T47D (cell line): ENCODE measurements around the gene M6PR.

Experiments used
- DNase-seq, 2 experiments: peaks; one replicate each; pipeline versions ENCODE4 v3.0.0 to v3.0.0-alpha.2; 2011 to 2012; ENCODE audit warnings: low read depth in 1 of 2, low spot score in 1 of 2
- JUND ChIP-seq: IDR thresholded peaks from 2 replicates; pipeline ENCODE4 v1.6.1; 2012; ENCODE audit warnings: low read depth
- in situ Hi-C: cut with HindIII; loops from 2 replicates; pipeline ENCODE4 v1.10.0; 2016; ENCODE audit warnings: low sequenced_read_pairs, low pct_unique_long_range_greater_than_20kb

The M6PR gene

GRCh38 chr12:8969861-8970411 is 20.5 kb upstream of the M6PR start:
- no peak for TF ChIP-seq JUND
- peak in 1 of 2 experiments; percentile 24 for DNase-seq
- in situ Hi-C loops = no loop called here

GRCh38 chr12:8968761-8969160 is 19.3 kb upstream of the M6PR start:
- in situ Hi-C loops = no loop called here
- no peak for TF ChIP-seq JUND

GRCh38 chr12:8960176-8960575 is 10.7 kb upstream of the M6PR start:
- DNase-seq = no peak
- TF ChIP-seq JUND = no peak
- in situ Hi-C loops = no loop called here

More at GRCh38 chr12:8968761-8969160, 19.3 kb upstream of the M6PR start:
- no peak for DNase-seq

GRCh38 chr12:8958066-8958465 is 8.6 kb upstream of the M6PR start:
- TF ChIP-seq JUND = no peak
- DNase-seq = no peak
- in situ Hi-C loops = no loop called here

GRCh38 chr12:8957561-8957960 is 8.1 kb upstream of the M6PR start:
- DNase-seq = no peak
- in situ Hi-C loops = no loop called here
- no peak for TF ChIP-seq JUND

GRCh38 chr12:8956772-8957171 is 7.3 kb upstream of the M6PR start:
- TF ChIP-seq JUND = no peak
- DNase-seq = no peak
- in situ Hi-C loops = no loop called here

GRCh38 chr12:8956073-8956472 is 6.6 kb upstream of the M6PR start:
- in situ Hi-C loops = no loop called here

GRCh38 chr12:8953773-8954402 is 4.4 kb upstream of the M6PR start:
- in situ Hi-C loops = no loop called here
- DNase-seq = no peak

More at GRCh38 chr12:8956073-8956472, 6.6 kb upstream of the M6PR start:
- no peak for TF ChIP-seq JUND
- no peak for DNase-seq

GRCh38 chr12:8951744-8952143 is 2.3 kb upstream of the M6PR start:
- no peak for DNase-seq
- in situ Hi-C loops = no loop called here
- no peak for TF ChIP-seq JUND

More at GRCh38 chr12:8953773-8954402, 4.4 kb upstream of the M6PR start:
- TF ChIP-seq JUND = no peak

- DNase-seq = no peak
- in situ Hi-C loops = no loop called here
- TF ChIP-seq JUND = no peak
Measured at GRCh38 chr12:8950702-8951478, 1.4 kb upstream of the M6PR start.

GRCh38 chr12:8950221-8950527 is 729 bp upstream of the M6PR start:
- DNase-seq = no peak
- in situ Hi-C loops = no loop called here
- no peak for TF ChIP-seq JUND

- in situ Hi-C loops = no loop called here
- DNase-seq = no peak
- no peak for TF ChIP-seq JUND
Measured at GRCh38 chr12:8948701-8949341, 624 bp downstream of the M6PR start.

- no peak for TF ChIP-seq JUND
- in situ Hi-C loops = no loop called here
- DNase-seq = no peak
Measured at GRCh38 chr12:8947737-8948136, 1.7 kb downstream of the M6PR start.
